Thymus (tissue), 11 donors: Measurements from ENCODE around the gene MROH9. TPM values are rescaled to one million over a fixed set of nuclear protein-coding genes. Genes with fewer than 3 reads are reported as not detected.
"Not testable (repeated sequence)": the region's sequence is repeated elsewhere in the genome, so short reads cannot be mapped to it uniquely, and the experiment has no call there.

Source experiments
- DNase-seq, 9 donors: peaks; one replicate each; pipeline ENCODE4 v3.0.0-alpha.2; 2013; ENCODE audit warnings: low spot score in 9 of 9, low read depth in 6 of 9, missing footprints in 1 of 9
- H3K27ac ChIP-seq, 2 donors: one replicate each; pipeline ENCODE4 v1.5.1; 2013; ENCODE audit warnings: control low read depth in 1 of 2, low read depth in 1 of 2, low read length in 1 of 2, mild to moderate bottlenecking in 1 of 2, moderate library complexity in 1 of 2
- H3K27me3 ChIP-seq, 2 donors: one replicate each; pipeline ENCODE4 v1.5.1; 2013; ENCODE audit warnings: low read length in 1 of 2; ENCODE audit not compliant: control insufficient read depth in 2 of 2, insufficient read depth in 1 of 2
- H3K36me3 ChIP-seq, 2 donors: one replicate each; pipeline ENCODE4 v1.5.1; 2013; ENCODE audit warnings: low read length in 1 of 2, mild to moderate bottlenecking in 1 of 2, moderate library complexity in 1 of 2; ENCODE audit not compliant: control insufficient read depth in 2 of 2, insufficient read depth in 2 of 2
- H3K4me1 ChIP-seq, 2 donors: one replicate each; pipeline ENCODE4 v1.5.1; 2013; ENCODE audit warnings: low read length in 2 of 2; ENCODE audit not compliant: control insufficient read depth in 2 of 2, insufficient read depth in 2 of 2
- H3K4me3 ChIP-seq, 2 donors: one replicate each; pipeline ENCODE4 v1.5.1; 2013; ENCODE audit warnings: low read length in 2 of 2, control low read depth in 1 of 2, mild to moderate bottlenecking in 1 of 2
- H3K9me3 ChIP-seq, 2 donors: one replicate each; pipeline ENCODE4 v1.5.1; 2013; ENCODE audit warnings: low read length in 1 of 2, mild to moderate bottlenecking in 1 of 2; ENCODE audit not compliant: control insufficient read depth in 2 of 2, insufficient read depth in 1 of 2
- WGBS: extraction: QIAGEN DNeasy Blood & Tissue Kit; methylation state at CpG from one replicate; pipeline ENCODE4 v1.1.7; 2013; 5-methylcytosine and 5-hydroxymethylcytosine counted together
- polyA plus RNA-seq: library from polyadenylated mRNA; stranded (reverse); fragments of 200-250 nt; gene quantifications from one replicate; pipeline ENCODE4 v1.2.3, GENCODE V29; 2013
- total RNA-seq: library from RNA; stranded (reverse); fragments of 120-200 nt; gene quantifications from one replicate; pipeline ENCODE4 v1.2.4, GENCODE V29; 2013
- donor health status: healthy.

The MROH9 gene
- total and polyA plus RNA-seq, 2 donors, result 0.05 TPM

DNA sequence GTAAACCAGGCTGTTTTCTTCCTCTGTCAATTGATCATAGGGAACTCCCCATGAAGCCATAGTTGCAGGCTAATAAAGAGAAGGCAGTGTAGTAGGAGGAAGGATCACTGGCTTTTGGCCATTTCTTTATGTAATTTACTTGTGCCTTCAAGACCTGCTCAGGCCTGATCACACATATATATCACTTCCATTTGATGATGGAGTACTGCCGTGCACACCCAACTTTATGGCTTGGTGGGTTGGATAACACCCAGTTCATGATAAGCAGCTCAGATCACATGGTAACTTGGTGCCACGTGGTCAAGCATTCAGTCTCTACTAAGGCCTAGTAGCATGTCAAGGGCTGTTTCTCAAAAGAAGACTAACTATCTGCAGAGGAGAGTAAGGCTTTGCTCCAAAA, 4.1 kb downstream of the MROH9 start:
- DNase-seq, result no peak
- Histone ChIP-seq H3K4me1 (no peaks in the 10 kb centered on the region), H3K4me3 (no peak overlapping the region), H3K36me3 (no peaks in the 10 kb centered on the region), H3K9me3 (no peaks in the 10 kb centered on the region), H3K27ac (no peak overlapping the region), H3K27me3 (no peaks in the 10 kb centered on the region)
- WGBS, result 88% methylated on average over 2 of the region's 2 CpGs

GRCh38 chr1:170951744-170952143, 16.4 kb downstream of the MROH9 start:
- not testable (repeated sequence) for DNase-seq, H3K27ac ChIP-seq, H3K9me3 ChIP-seq, H3K4me1 ChIP-seq, H3K27me3 ChIP-seq, H3K4me3 ChIP-seq, H3K36me3 ChIP-seq
- 92% methylated on average over 1 of the region's 1 CpG for WGBS

DNA sequence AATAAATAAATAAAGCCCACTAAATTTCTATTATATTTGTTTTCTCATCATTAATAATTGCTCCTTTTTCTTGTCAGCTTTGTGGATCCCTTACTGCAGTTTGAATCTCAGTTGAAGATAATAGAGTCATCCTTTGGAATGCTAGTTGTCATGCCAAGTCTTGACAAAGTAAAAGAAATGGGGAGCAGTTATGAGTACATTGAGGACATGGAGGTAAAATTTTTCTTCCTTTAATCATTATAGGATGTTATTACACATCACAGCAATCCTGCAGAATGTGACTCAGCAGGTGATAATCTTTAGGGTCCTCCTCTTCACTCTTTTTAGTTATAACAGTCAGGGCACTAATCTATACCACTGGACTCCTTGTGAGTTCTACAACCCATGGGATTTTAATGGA, 24.1 kb downstream of the MROH9 start:
- Histone ChIP-seq H3K27ac (no peak overlapping the region), H3K36me3 (no peaks in the 10 kb centered on the region), H3K9me3 (no peaks in the 10 kb centered on the region), H3K4me3 (no peak overlapping the region), H3K4me1 (no peaks in the 10 kb centered on the region), H3K27me3 (no peaks in the 10 kb centered on the region)
- DNase-seq, result no peak

DNA sequence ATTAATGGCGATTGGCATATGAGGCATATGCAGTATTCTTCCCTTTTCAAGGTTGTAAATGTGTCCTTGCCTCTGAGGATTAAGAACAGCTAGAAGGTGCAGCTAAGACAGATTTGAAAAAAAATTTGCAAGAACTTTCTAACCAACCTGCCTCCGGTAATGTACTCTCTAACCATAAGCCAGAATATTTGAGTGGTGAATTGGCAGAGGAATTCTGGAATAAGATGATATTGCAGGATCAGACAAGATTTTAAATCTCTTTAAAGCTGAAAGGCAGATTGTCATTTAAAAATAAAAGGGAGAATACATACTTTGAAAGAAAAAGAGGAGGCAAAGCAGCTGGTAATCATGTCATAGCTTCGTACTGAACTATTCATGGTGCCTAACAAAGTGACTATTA, 29.2 kb downstream of the MROH9 start:
- Histone ChIP-seq H3K27ac (no peak overlapping the region), H3K4me3 (no peak overlapping the region), H3K27me3 (no peaks in the 10 kb centered on the region), H3K9me3 (no peaks in the 10 kb centered on the region), H3K36me3 (no peaks in the 10 kb centered on the region), H3K4me1 (no peaks in the 10 kb centered on the region)
- WGBS, result 91% methylated on average over 3 of the region's 3 CpGs
- no peak for DNase-seq

- Histone ChIP-seq H3K4me3 (no peak overlapping the region), H3K27me3 (no peaks in the 10 kb centered on the region), H3K9me3 (no peaks in the 10 kb centered on the region), H3K4me1 (no peaks in the 10 kb centered on the region), H3K36me3 (no peaks in the 10 kb centered on the region), H3K27ac (no peak overlapping the region)
- peak in 2 of 9 donors; percentile 6 to 11 for DNase-seq
- WGBS, result 32% methylated on average over 5 of the region's 5 CpGs
Observed at GRCh38 chr1:170967042-170967910, 31.9 kb downstream of the MROH9 start.

DNA sequence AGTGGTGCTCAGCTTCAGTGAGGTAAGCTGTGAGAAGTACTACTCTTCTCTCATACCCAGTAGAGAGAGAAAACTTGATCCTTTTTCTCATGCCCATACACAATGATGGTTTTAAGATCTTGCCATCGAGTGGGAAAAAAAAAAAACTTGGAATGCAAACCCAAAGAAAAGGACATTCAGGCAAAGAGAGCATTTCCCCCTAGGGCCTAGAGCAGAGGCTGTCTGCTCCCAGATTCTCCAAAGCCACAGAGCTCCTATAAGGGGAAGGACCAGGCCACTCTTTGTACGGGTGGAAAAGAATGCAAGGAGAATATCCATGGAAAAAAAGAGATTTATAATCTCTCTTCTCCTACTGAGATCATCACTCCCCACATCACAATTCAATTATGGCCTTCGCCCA, 34.9 kb downstream of the MROH9 start:
- Histone ChIP-seq H3K4me1 (no peaks in the 10 kb centered on the region), H3K4me3 (no peak overlapping the region), H3K9me3 (no peaks in the 10 kb centered on the region), H3K27me3 (no peaks in the 10 kb centered on the region), H3K27ac (no peak overlapping the region), H3K36me3 (no peaks in the 10 kb centered on the region)
- 84% methylated on average over 3 of the region's 3 CpGs for WGBS
- no peak for DNase-seq

- H3K27ac ChIP-seq, result no peak overlapping the region
- H3K9me3 ChIP-seq, result peaks cover 0 to 7% of the 10 kb centered on the region in 2 donors
- H3K4me1 ChIP-seq, result no peaks in the 10 kb centered on the region
- DNase-seq, result no peak
- no peaks in the 10 kb centered on the region for H3K36me3 ChIP-seq
- no peaks in the 10 kb centered on the region for H3K27me3 ChIP-seq
- WGBS, result 98% methylated on average over 2 of the region's 2 CpGs
- H3K4me3 ChIP-seq, result no peak overlapping the region
Observed at GRCh38 chr1:170978371-170978910, 43.1 kb downstream of the MROH9 start.

DNA sequence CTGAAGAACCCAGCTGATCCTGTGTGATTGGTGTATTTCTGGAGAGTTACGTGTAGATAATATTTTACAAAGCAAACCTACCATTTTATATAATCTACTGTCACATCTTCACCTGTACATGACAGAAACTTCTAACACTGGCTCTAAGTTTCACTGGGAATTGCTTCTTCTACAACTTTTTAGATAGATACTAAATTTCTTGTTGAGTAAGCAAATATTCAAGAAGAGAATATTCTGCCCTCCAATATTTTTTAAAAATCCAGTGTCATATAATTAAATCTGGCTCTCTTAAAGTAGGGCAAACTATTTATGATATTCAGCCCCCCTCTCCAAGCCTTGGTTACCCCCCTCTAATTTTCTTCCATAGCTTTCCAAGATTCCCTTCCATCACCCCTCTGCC, 50.1 kb downstream of the MROH9 start:
- 94% methylated on average over 1 of the region's 1 CpG for WGBS
- Histone ChIP-seq H3K4me1 (no peaks in the 10 kb centered on the region), H3K9me3 (no peaks in the 10 kb centered on the region), H3K4me3 (no peak overlapping the region), H3K27me3 (no peaks in the 10 kb centered on the region), H3K36me3 (no peaks in the 10 kb centered on the region), H3K27ac (no peak overlapping the region)
- DNase-seq, result no peak

- Histone ChIP-seq H3K27ac (no peak overlapping the region), H3K4me3 (no peak overlapping the region), H3K27me3 (no peaks in the 10 kb centered on the region), H3K9me3 (no peaks in the 10 kb centered on the region), H3K36me3 (no peaks in the 10 kb centered on the region), H3K4me1 (no peaks in the 10 kb centered on the region)
- WGBS, result 90% methylated on average over 3 of the region's 3 CpGs
- DNase-seq, result no peak
Observed at GRCh38 chr1:170986901-170987300, 51.6 kb downstream of the MROH9 start.
